Vagina (tissue), 2 donors: ENCODE results near the gene SPATS2. TPM values are rescaled to one million over a fixed set of nuclear protein-coding genes. Genes with fewer than 3 reads are reported as not detected.

Experiments
- DNase-seq, 2 donors: peaks; one replicate each; pipeline ENCODE4 v3.0.0-alpha.2; 2017; ENCODE audit errors: extremely low spot score in 2 of 2
- H3K27ac ChIP-seq: fragments of 200-600 bp; sonication (generic); one replicate; pipeline ENCODE4 v1.5.1; 2019
- H3K27me3 ChIP-seq: fragments of 200-600 bp; sonication (generic); one replicate; pipeline ENCODE4 v1.5.1; 2019
- H3K36me3 ChIP-seq, 2 donors: fragments of 200-600 bp; sonication (generic); one replicate each; pipeline ENCODE4 v1.5.1; 2017 to 2019
- H3K4me1 ChIP-seq: fragments of 200-600 bp; sonication (generic); one replicate; pipeline ENCODE4 v1.5.1; 2019
- H3K4me3 ChIP-seq, 2 donors: fragments of 200-600 bp; sonication (generic); 1 replicate in 1 of 2; 2 replicates in 1 of 2; pipeline ENCODE4 v1.5.1; 2016 to 2019
- H3K9me3 ChIP-seq: fragments of 200-600 bp; sonication (generic); one replicate; pipeline ENCODE4 v1.5.1; 2019
- CTCF ChIP-seq, 3 experiments: fragments of 450-650 bp in 2 of 3; fragments of 200-600 bp in 1 of 3; sonication (generic) in 1 of 3; IDR thresholded peaks; one replicate each; pipeline ENCODE4 v1.5.1; 2017 to 2019; ENCODE audit warnings: antibody characterized with exemption in 3 of 3, mild to moderate bottlenecking in 2 of 3, moderate library complexity in 2 of 3
- POLR2A ChIP-seq, 2 donors: fragments of 450-650 bp; IDR thresholded peaks; one replicate each; pipeline ENCODE4 v1.6.1; 2017; ENCODE audit warnings: antibody characterized with exemption in 2 of 2, mild to moderate bottlenecking in 2 of 2, moderate library complexity in 2 of 2
- POLR2AphosphoS5 ChIP-seq, 2 donors: sonication (generic); formaldehyde crosslinking; IDR thresholded peaks; one replicate each; pipeline ENCODE4 v1.9.0; 2017; ENCODE audit warnings: antibody characterized with exemption in 2 of 2, mild to moderate bottlenecking in 2 of 2, low read depth in 1 of 2; ENCODE audit not compliant: insufficient read depth in 1 of 2
- intact Hi-C: fragments of 100-400 bp; cut with DNase I; formaldehyde crosslinking; loops from one replicate; pipeline ENCODE4 v1.15.1; 2023
- total RNA-seq: library from RNA; depleted of rRNA; stranded (reverse); fragments of >200 nt; gene quantifications from one replicate; pipeline ENCODE4 v1.2.3, GENCODE V29; 2016

SPATS2 gene
- total RNA-seq, 1 donor from 2014 or later = 28.0 TPM

- H3K27ac ChIP-seq = no peak overlapping the region
- H3K4me1 ChIP-seq = no peaks in the 10 kb centered on the region
- intact Hi-C loops = no loop called here
- no peak for DNase-seq
- no peak overlapping the region for H3K4me3 ChIP-seq
- no peaks in the 10 kb centered on the region for H3K27me3 ChIP-seq
- H3K36me3 ChIP-seq = peaks cover 0 to 70% of the 10 kb centered on the region in 2 donors
- no peaks in the 10 kb centered on the region for H3K9me3 ChIP-seq
- TF ChIP-seq POLR2A (IDR thresholded peaks at IDR 0.05) (no peak), CTCF (IDR thresholded peaks at IDR 0.05) (no peak), POLR2AphosphoS5 (IDR thresholded peaks at IDR 0.05; ENCODE audit: insufficient read depth in 1 of 2, low read depth in 1 of 2) (no peak)
Observed at GRCh38 chr12:49559011-49559675, 191.9 kb downstream of the SPATS2 start.

- H3K27me3 ChIP-seq = no peaks in the 10 kb centered on the region
- intact Hi-C loops = no loop called here
- no peak for TF ChIP-seq POLR2A (IDR thresholded peaks at IDR 0.05)
- TF ChIP-seq CTCF (IDR thresholded peaks at IDR 0.05) = no peak
- no peak for TF ChIP-seq POLR2AphosphoS5 (IDR thresholded peaks at IDR 0.05; ENCODE audit: insufficient read depth in 1 of 2, low read depth in 1 of 2)
- peaks cover 0 to 86% of the 10 kb centered on the region in 2 donors for H3K36me3 ChIP-seq
- no peak overlapping the region for H3K4me3 ChIP-seq
- peaks cover 3% of the 10 kb centered on the region for H3K4me1 ChIP-seq
- H3K9me3 ChIP-seq = no peaks in the 10 kb centered on the region
- H3K27ac ChIP-seq = no peak overlapping the region
- no peak for DNase-seq
Observed at GRCh38 chr12:49560695-49561094, 193.4 kb downstream of the SPATS2 start.

GRCh38 chr12:49562233-49562632 lies 195.0 kb downstream of the SPATS2 start:
- DNase-seq = no peak
- no peak overlapping the region for H3K4me3 ChIP-seq
- no peak overlapping the region for H3K27ac ChIP-seq
- H3K27me3 ChIP-seq = no peaks in the 10 kb centered on the region
- peaks cover 0 to 82% of the 10 kb centered on the region in 2 donors for H3K36me3 ChIP-seq
- TF ChIP-seq POLR2A (IDR thresholded peaks at IDR 0.05) = no peak
- TF ChIP-seq CTCF (IDR thresholded peaks at IDR 0.05) = no peak
- TF ChIP-seq POLR2AphosphoS5 (IDR thresholded peaks at IDR 0.05; ENCODE audit: insufficient read depth in 1 of 2, low read depth in 1 of 2) = no peak
- H3K9me3 ChIP-seq = no peaks in the 10 kb centered on the region
- H3K4me1 ChIP-seq = peaks cover 18% of the 10 kb centered on the region
- intact Hi-C loops = no loop called here

- Histone ChIP-seq H3K4me3 (no peak overlapping the region), H3K27me3 (no peaks in the 10 kb centered on the region), H3K4me1 (peaks cover 21% of the 10 kb centered on the region), H3K9me3 (no peaks in the 10 kb centered on the region), H3K27ac (no peak overlapping the region), H3K36me3 (peaks cover 0 to 76% of the 10 kb centered on the region in 2 donors)
- TF ChIP-seq POLR2AphosphoS5 (IDR thresholded peaks at IDR 0.05; ENCODE audit: insufficient read depth in 1 of 2, low read depth in 1 of 2) (no peak), POLR2A (IDR thresholded peaks at IDR 0.05) (no peak), CTCF (IDR thresholded peaks at IDR 0.05) (no peak)
- no peak for DNase-seq
- intact Hi-C loops = no loop called here
Observed at GRCh38 chr12:49562831-49563230, 195.6 kb downstream of the SPATS2 start.

- H3K27ac ChIP-seq = no peak overlapping the region
- H3K27me3 ChIP-seq = no peaks in the 10 kb centered on the region
- peaks cover 26% of the 10 kb centered on the region for H3K4me1 ChIP-seq
- DNase-seq = no peak
- H3K9me3 ChIP-seq = no peaks in the 10 kb centered on the region
- no peak for TF ChIP-seq POLR2AphosphoS5 (IDR thresholded peaks at IDR 0.05; ENCODE audit: insufficient read depth in 1 of 2, low read depth in 1 of 2)
- TF ChIP-seq CTCF (IDR thresholded peaks at IDR 0.05) = no peak
- TF ChIP-seq POLR2A (IDR thresholded peaks at IDR 0.05) = no peak
- H3K36me3 ChIP-seq = peaks cover 0 to 64% of the 10 kb centered on the region in 2 donors
- no peak overlapping the region for H3K4me3 ChIP-seq
- intact Hi-C loops = no loop called here
Observed at GRCh38 chr12:49563951-49564685, 196.9 kb downstream of the SPATS2 start.
